GM21381 (cell line): ENCODE data around the gene PRICKLE4.
"Not testable (repeated sequence)": the region's sequence is repeated elsewhere in the genome, so short reads cannot be mapped to it uniquely, and the experiment has no call there.

ENCODE experiments used
- ATAC-seq: cut with Tn5 transposase; IDR thresholded peaks from one replicate; pipeline ENCODE4 v1.9.1; 2021; ENCODE audit warnings: mild to moderate bottlenecking, moderate library complexity; ENCODE audit not compliant: unreplicated experiment

PRICKLE4 gene

GRCh38 chr6:41790045-41790444 is 9.5 kb downstream of the PRICKLE4 start:
- ATAC-seq = no peak

- no peak for ATAC-seq
Observed at GRCh38 chr6:41791305-41791704, 10.7 kb downstream of the PRICKLE4 start.

DNA sequence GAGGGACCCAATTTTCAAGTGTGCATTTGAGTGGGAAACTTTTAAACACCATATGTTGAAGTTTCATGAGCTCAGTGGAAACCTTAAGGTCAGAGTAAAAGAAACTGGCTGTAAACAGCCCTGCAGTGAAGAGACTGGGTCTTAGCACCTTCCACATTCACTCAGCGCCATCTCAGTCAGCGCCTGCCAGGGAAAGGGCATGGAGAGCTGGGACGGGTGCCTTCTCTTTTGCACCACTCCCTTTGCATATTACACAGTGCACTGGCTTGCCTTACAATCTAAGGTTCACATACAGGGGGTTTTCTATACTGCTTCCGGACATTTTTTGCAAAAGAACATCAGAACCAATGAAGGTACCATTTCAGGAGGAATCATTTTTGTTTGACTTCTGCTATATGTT is 11.4 kb downstream of the PRICKLE4 start:
- no peak for ATAC-seq

GRCh38 chr6:41796474-41796873 is 15.9 kb downstream of the PRICKLE4 start:
- ATAC-seq = no peak

GRCh38 chr6:41798901-41799558 is 18.4 kb downstream of the PRICKLE4 start:
- no peak for ATAC-seq

DNA sequence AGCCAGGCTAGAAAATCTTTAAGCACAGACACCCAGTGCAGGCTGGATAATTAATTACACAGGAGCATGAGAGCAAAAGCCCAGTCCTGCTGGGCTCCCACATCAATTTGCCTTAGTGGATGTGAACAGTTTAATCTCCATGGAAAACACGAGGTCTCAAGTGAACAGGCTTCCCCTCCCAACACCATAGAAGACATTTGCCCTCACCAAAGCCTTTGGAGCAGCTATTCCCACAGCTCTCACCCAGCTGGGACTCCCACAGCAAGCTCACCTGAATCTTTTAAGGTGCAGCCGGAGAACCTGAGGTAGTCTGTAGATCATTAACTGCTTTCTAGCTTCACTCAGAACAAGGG is 19.0 kb downstream of the PRICKLE4 start:
- ATAC-seq = no peak

DNA sequence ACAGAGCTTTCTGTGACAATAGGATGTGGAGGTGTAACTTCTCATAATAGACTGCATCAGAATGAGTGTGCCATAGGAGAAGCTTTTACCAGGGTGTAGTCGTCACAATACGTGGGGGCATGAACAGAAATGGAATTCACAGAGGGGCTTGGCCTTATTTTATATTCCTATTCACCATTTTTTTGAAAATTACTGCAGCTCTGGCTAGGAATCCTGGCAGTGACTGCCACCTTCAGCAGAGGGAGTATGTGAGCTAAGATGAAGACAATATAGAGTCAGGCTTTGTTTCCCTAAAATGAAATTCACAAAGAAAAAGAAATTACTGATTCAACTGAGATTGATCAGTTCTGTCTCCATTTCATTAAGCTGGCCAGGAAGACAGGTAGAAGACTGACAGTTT is 20.8 kb downstream of the PRICKLE4 start:
- no peak for ATAC-seq

DNA sequence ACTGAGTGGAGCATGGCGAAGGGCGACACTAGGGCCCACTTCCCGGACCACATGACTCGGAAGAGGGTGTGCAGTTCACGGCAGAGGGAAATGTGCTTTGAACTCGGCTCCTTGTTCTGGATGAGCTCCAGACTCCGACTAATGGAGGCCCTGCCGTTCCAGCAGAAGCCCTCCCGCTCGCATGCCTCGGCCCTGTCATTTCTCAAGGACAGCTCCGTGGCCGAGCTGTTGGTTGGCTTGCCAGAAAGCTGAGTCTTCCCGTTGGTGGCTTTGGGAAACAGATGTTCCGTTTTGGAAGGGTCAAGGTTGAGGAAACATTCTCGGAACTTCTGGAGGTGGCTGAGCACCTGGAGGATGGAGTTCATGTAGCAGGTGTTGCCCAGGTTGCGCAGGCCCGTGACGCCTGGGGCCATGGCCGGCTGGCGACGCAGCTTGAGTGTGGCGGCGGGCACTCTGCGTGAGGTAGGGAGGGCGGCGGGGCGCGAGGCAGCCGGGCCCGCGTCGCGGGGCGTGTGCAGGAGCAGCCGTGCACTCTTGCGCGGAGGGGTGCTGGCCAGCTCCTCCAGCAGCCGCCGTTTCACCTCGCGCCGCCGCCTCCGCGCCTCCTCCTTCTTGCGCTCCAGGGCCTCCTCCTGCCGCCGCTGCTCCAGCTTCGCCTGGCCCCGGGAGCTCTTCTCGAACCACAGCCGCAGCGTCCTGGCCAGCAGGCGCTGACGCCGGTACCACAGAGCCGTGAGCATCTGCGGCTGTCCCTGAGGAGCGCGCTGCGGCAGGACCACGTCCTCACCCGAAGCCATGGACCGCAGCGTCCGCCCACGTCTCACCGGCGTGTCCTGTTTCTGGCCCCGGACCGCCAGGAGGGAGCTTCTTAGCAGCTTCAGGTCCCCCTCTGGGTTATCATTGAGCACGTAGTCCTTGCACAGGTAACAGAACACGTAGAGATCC is 25.5 kb downstream of the PRICKLE4 start:
- no peak for ATAC-seq

DNA sequence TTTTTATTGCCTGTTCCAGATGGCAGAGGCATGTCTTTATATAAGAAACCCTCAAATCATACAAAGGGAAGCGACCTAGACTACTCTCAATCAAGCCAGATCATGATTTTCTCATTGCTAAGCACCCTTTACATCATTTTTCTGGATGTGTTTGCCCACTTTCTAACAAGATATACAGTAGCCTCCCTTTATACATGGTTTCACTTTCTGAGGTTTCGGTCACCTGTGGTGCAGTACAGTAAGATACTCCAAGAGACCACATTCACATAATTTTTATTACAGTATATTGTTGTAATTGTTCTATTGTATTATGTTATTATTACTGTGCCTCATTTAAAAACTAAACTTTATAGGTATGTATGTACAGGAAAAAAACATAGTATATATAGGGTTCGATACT is 30.5 kb downstream of the PRICKLE4 start:
- ATAC-seq = no peak

GRCh38 chr6:41811946-41812345 is 31.4 kb downstream of the PRICKLE4 start:
- not testable (repeated sequence) for ATAC-seq

DNA sequence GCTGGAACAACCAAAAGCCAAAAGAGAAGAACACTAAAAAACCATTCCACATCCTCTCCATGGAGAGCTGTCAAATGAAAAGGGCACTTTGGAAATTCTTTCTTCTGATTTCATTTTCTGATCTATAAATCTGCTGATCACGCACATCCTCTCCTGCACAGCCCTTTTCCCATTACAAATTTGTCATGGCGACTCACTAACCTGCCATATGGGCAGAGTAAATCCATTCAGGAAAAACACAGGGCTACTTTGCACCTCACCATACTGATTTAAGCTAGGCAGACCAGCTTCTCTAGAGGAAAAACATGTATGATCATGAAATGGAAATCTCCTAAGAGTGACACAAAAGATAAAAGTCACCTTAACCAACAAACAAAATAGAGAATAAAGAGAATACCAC is 32.9 kb downstream of the PRICKLE4 start:
- no peak for ATAC-seq

DNA sequence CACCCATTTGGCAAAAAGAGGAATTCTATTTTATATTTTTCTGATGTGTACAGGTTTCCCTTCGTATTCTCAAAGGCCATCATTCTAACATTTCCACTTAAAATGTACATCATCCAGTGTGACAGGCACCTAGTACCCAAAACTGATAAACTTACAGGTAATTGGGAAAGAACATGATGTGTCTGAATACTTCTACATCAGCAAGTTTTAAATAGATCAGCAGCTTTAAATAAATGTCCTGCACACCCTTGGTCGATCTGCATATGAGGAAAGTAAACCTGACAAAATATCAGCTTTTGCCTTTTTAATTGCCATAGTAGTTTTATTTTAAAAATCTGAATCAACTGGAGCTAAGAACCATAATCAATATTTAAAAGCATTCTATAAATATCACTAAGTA is 33.4 kb downstream of the PRICKLE4 start:
- ATAC-seq = no peak

GRCh38 chr6:41814629-41815028 is 34.0 kb downstream of the PRICKLE4 start:
- no peak for ATAC-seq

DNA sequence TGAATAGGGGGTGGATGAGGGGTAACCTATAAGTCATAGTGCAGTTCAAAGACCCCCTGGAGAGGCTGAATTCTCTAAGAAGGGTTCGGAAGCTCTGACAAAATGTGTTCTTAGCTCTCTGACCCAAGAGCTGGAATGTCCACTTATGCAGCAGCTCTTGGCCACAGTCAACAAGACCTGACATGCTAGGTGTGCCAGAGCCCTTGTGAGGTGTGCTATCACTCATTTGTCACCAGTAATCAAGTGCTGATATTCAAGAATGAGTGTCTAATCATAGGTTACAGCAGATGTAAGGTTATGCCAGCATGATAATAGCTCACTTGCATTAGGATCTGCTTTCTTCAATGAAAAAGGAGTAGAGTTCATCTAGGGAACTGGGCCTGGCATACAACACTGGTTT is 35.0 kb downstream of the PRICKLE4 start:
- ATAC-seq = no peak

DNA sequence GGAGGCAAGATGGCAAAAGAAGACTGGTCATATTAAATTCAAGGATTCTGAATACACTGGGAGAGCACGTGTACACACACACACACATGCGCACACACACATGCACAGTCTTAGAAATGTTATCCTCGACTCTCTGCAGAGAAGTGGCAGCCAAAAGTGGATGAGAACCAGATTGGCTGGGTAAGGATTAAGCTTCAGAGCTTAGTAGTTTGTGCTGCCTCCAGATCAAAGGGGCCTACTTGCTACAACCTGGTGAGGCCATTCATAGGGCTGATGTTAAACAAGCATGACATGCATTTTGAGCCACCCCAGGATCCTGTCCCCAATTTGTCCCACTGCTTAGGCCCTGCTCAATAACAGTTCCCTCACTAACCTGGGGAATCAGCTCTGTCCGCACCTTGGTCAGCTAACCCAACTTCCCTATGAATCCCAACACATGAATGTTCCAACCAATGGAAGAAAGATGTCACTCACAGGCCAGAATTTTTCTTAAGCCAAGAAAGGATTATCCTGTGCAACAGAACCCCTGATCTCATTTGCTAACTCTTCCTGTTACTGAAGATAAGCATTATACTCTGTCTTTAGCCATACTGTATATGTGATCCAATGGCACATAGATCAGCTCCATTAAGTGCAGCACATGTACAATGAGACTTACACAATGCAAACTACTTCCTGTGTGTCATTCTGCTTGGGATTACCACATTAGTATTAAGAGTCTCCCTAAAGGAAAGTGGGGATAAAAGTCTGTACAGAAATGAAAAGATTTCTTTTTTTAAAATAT is 37.9 kb downstream of the PRICKLE4 start:
- no peak for ATAC-seq

DNA sequence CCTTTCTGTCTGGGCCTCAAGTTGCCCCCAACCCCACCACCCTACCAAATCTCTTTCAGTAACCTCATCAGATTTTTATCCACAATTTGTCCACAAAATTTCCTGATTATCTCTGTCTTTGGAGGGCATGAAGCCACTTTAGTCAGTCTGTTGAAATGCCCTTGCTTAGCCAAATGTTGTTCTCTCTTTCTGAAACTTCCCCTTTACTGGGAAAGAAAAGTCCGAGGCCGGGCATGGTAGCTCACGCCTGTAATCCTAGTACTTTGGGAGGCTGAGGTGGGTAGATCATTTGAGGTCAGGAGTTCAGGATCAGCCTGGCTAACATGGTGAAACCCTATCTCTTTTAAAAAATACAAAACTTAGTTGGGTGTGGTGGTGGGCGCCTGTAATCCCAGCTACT is 40.7 kb downstream of the PRICKLE4 start:
- ATAC-seq = no peak

GRCh38 chr6:41822021-41822420 is 41.4 kb downstream of the PRICKLE4 start:
- ATAC-seq = no peak

- no peak for ATAC-seq
Observed at GRCh38 chr6:41823178-41823577, 42.6 kb downstream of the PRICKLE4 start.

DNA sequence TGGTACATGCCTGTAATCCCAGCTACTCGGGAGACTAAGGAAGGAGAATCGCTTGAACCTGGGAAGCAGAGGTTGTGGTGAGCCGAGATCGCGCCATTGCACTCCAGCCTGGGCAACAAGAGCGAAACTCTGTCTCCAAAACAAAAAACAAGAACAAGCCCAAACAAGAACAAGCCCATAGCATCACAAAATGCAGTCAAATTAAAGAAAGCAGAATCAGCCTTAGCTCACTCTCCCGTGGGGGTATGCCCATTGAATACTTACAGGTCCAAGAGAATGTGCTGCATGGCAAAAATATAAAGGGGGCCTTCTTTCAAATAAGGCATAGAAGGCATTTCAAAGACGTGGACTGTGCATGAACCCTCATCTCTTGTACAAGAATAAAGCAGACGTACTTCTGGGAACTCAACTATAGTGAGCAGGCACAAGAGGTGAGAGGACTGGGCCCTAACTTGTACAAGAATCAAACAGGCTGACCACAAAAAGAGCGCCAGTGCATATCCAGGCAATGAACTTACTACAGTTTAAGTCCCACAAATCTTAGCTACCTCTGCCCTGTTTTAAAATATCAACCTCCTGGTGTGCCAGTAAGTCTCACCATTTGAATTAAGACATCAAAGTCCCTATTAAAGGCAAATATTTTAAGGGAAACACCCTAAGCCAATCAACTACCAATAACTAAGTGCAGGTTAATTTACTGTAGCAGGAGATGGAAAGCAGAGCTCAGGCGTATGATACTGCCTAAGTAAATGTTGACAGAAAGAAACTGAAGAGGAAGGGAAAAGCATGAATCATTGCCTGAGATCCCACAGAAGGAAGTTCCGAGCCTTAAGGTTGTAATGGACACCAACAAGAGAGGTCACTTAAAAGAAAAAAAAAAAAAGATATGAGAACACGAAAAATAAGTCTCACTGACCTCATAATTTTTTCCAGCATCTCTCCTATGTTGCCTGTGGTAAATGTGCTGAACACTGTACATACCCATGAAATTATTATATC is 44.3 kb downstream of the PRICKLE4 start:
- no peak for ATAC-seq

- ATAC-seq = no peak
Observed at GRCh38 chr6:41826343-41827022, 45.9 kb downstream of the PRICKLE4 start.
